HEK293 (cell line): ENCODE measurements around the gene PLPP7.

Experiments
- AEBP2 ChIP-seq: fragments of 450-650 bp; formaldehyde crosslinking; IDR thresholded peaks from 2 replicates; pipeline ENCODE4 v1.5.1; 2016; ENCODE audit warnings: missing biosample characterization, missing genetic modification characterization, borderline replicate concordance
- GLI2 ChIP-seq: fragments of 450-650 bp; formaldehyde crosslinking; IDR thresholded peaks from 2 replicates; pipeline ENCODE4; 2017; ENCODE audit warnings: missing biosample characterization, missing genetic modification characterization, low read depth, borderline replicate concordance
- GLIS1 ChIP-seq: fragments of 450-650 bp; formaldehyde crosslinking; IDR thresholded peaks from 2 replicates; pipeline ENCODE4 v1.5.1; 2016; ENCODE audit warnings: missing biosample characterization, missing genetic modification characterization
- HOXA7 ChIP-seq: sonication (generic); formaldehyde crosslinking; IDR thresholded peaks from 2 replicates; pipeline ENCODE4 v1.8.1; 2022; ENCODE audit warnings: missing genetic modification reagents, borderline replicate concordance
- PRDM10 ChIP-seq: fragments of 450-650 bp; formaldehyde crosslinking; IDR thresholded peaks from 2 replicates; pipeline ENCODE4 v1.5.1; 2016; ENCODE audit warnings: missing biosample characterization, missing genetic modification characterization
- SP2 ChIP-seq: fragments of 450-650 bp; formaldehyde crosslinking; IDR thresholded peaks from 2 replicates; pipeline ENCODE4 v1.5.1; 2016; ENCODE audit warnings: missing biosample characterization, missing genetic modification characterization
- SP7 ChIP-seq: fragments of 450-650 bp; formaldehyde crosslinking; IDR thresholded peaks from 2 replicates; pipeline ENCODE4 v1.5.1; 2016; ENCODE audit warnings: missing biosample characterization, missing genetic modification characterization
- TRIM28 ChIP-seq: IDR thresholded peaks from 2 replicates; pipeline ENCODE4 v1.6.1; 2011; ENCODE audit warnings: low read length, control low read depth, borderline replicate concordance
- ZBTB10 ChIP-seq: fragments of 450-650 bp; formaldehyde crosslinking; IDR thresholded peaks from 2 replicates; pipeline ENCODE4 v1.5.1; 2016; ENCODE audit warnings: missing biosample characterization, missing genetic modification characterization
- ZFP37 ChIP-seq: fragments of 450-650 bp; formaldehyde crosslinking; IDR thresholded peaks from 2 replicates; pipeline ENCODE4 v1.5.1; 2016; ENCODE audit warnings: missing biosample characterization, missing genetic modification characterization
- ZNF132 ChIP-seq: fragments of 450-650 bp; formaldehyde crosslinking; IDR thresholded peaks from 2 replicates; pipeline ENCODE4 v1.5.1; 2017; ENCODE audit warnings: missing biosample characterization, missing genetic modification characterization, borderline replicate concordance
- ZNF148 ChIP-seq: fragments of 450-650 bp; formaldehyde crosslinking; IDR thresholded peaks from 2 replicates; pipeline ENCODE4 v1.5.0; 2017; ENCODE audit warnings: missing biosample characterization, missing genetic modification characterization, borderline replicate concordance
- ZNF184 ChIP-seq: fragments of 450-650 bp; IDR thresholded peaks from 2 replicates; pipeline ENCODE4 v1.5.1; 2018; ENCODE audit warnings: missing biosample characterization, mild to moderate bottlenecking, missing genetic modification characterization
- ZNF202 ChIP-seq: fragments of 450-650 bp; formaldehyde crosslinking; IDR thresholded peaks from 2 replicates; pipeline ENCODE4 v1.5.1; 2016; ENCODE audit warnings: missing biosample characterization, missing genetic modification characterization, borderline replicate concordance
- ZNF398 ChIP-seq: fragments of 450-650 bp; formaldehyde crosslinking; IDR thresholded peaks from 2 replicates; pipeline ENCODE4 v1.5.1; 2017; ENCODE audit warnings: missing biosample characterization, missing genetic modification characterization
- ZNF488 ChIP-seq: fragments of 450-650 bp; formaldehyde crosslinking; IDR thresholded peaks from 2 replicates; pipeline ENCODE4 v1.5.1; 2016; ENCODE audit warnings: missing biosample characterization, missing genetic modification characterization
- ZNF513 ChIP-seq: fragments of 450-650 bp; IDR thresholded peaks from 2 replicates; pipeline ENCODE4 v1.5.1; 2018; ENCODE audit warnings: missing biosample characterization, missing genetic modification characterization
- ZNF548 ChIP-seq: fragments of 450-650 bp; formaldehyde crosslinking; IDR thresholded peaks from 2 replicates; pipeline ENCODE4 v1.5.1; 2016; ENCODE audit warnings: missing biosample characterization, missing genetic modification characterization
- ZNF596 ChIP-seq: fragments of 450-650 bp; IDR thresholded peaks from 2 replicates; pipeline ENCODE4 v1.5.0; 2018; ENCODE audit warnings: missing biosample characterization, mild to moderate bottlenecking, missing genetic modification characterization, moderate library complexity
- ZNF701 ChIP-seq: fragments of 450-650 bp; formaldehyde crosslinking; IDR thresholded peaks from 2 replicates; pipeline ENCODE4 v1.5.1; 2016; ENCODE audit warnings: missing biosample characterization, missing genetic modification characterization
- ZSCAN18 ChIP-seq: fragments of 450-650 bp; formaldehyde crosslinking; IDR thresholded peaks from 2 replicates; pipeline ENCODE4 v1.5.1; 2016; ENCODE audit warnings: missing biosample characterization, missing genetic modification characterization
- ZSCAN23 ChIP-seq: fragments of 450-650 bp; formaldehyde crosslinking; IDR thresholded peaks from 2 replicates; pipeline ENCODE4 v1.5.1; 2016; ENCODE audit warnings: missing biosample characterization, missing genetic modification characterization

The PLPP7 gene

GRCh38 chr9:131282688-131283422, 6.7 kb upstream of the PLPP7 start (continued):
- no peak for TF ChIP-seq AEBP2
- no peak for TF ChIP-seq ZSCAN23
- peak; percentile 66 for TF ChIP-seq ZNF398 (tag by site-specific recombination)
- no peak for TF ChIP-seq TRIM28
- no peak for TF ChIP-seq ZNF548 (tag by site-specific recombination)
- TF ChIP-seq ZNF184 (tag by site-specific recombination) = no peak
- TF ChIP-seq PRDM10 (tag by site-specific recombination) = no peak
- TF ChIP-seq GLIS1 = peak; percentile 41
- TF ChIP-seq GLI2 (tag by site-specific recombination) = no peak
- no peak for TF ChIP-seq ZNF148
- TF ChIP-seq ZNF202 (tag by site-specific recombination) = no peak
- TF ChIP-seq HOXA7 (CRISPR knock-in tag) = no peak
- TF ChIP-seq SP2 = peak; percentile 21; the same call in 1 of the 2 replicates
- TF ChIP-seq ZFP37 (tag by site-specific recombination) = no peak
- no peak for TF ChIP-seq ZNF132 (tag by site-specific recombination)
- TF ChIP-seq ZBTB10 (tag by site-specific recombination) = no peak
- no peak for TF ChIP-seq ZNF513 (tag by site-specific recombination)
- TF ChIP-seq ZSCAN18 (tag by site-specific recombination) = no peak
- no peak for TF ChIP-seq ZNF596 (tag by site-specific recombination)
- TF ChIP-seq ZNF701 (tag by site-specific recombination) = no peak
- TF ChIP-seq ZNF488 (tag by site-specific recombination) = no peak
- no peak for TF ChIP-seq SP7
